Measurements from ENCODE around the gene JMJD4.
A peak's percentile ranks its signal among the peaks of the same experiment; 100 is the strongest.

JMJD4 gene, protein sequence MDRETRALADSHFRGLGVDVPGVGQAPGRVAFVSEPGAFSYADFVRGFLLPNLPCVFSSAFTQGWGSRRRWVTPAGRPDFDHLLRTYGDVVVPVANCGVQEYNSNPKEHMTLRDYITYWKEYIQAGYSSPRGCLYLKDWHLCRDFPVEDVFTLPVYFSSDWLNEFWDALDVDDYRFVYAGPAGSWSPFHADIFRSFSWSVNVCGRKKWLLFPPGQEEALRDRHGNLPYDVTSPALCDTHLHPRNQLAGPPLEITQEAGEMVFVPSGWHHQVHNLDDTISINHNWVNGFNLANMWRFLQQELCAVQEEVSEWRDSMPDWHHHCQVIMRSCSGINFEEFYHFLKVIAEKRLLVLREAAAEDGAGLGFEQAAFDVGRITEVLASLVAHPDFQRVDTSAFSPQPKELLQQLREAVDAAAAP

DNA sequence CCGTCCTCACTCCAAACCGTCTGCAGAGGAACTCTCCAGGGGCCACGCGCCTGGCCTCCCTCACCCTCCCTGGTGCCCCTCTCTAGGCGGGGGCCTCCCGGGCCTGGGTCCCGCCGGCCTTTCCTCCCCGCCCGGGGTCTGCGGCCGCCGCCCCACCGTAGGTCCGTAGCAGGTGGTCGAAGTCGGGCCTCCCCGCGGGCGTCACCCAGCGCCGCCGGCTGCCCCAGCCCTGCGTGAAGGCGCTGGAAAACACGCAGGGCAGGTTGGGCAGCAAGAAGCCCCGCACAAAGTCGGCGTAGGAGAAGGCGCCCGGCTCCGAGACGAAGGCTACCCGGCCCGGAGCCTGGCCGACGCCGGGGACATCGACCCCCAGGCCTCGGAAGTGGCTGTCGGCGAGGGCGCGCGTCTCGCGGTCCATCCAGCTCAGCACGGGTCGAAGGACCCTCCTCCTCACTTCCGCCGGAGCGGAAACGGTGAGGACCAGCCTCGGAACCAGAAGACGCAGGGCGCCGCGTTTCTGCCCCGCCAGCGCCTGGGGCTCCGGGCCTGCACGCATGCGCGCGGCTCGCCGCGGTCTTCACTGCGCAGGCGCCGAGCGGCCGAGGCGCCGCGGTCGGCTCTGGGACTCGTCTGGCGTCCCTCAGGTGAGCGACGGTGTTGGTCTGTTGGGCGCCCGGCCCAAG, at the start of gene JMJD4, which contains the start of gene SNAP47:
Gene JMJD4 (minus strand): TSS at position 447 of the 683 bp plus-strand sequence. CDS start 29 bp downstream, at position 418.
Gene SNAP47 (plus strand): TSS at position 580 of the 683 bp plus-strand sequence. CDS start 12,302 bp downstream, outside the sequence.
- peak in 1 of 2 experiments; percentile 7 for DNase-seq

DNA sequence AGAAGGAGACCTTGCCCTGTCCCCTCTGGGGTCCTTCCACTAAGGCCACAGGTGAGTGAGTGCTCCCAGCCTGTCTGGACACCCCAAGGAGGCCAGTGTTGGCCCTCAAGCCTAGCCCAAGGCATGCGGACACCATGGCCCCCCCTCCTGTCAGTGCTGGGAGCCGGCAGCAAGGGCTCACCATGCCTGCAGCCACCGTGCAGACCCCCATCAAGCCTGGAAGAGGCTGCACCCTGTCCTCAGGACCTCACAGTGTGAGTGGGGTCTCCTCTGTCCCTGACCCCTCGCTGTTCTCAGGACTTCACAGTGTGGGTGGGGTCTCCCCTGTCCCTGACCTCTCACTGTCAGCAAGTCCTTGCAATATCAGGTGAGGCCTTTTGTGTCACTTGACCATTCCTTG, 47.1 kb upstream of the JMJD4 start:
- no peak for DNase-seq

DNA sequence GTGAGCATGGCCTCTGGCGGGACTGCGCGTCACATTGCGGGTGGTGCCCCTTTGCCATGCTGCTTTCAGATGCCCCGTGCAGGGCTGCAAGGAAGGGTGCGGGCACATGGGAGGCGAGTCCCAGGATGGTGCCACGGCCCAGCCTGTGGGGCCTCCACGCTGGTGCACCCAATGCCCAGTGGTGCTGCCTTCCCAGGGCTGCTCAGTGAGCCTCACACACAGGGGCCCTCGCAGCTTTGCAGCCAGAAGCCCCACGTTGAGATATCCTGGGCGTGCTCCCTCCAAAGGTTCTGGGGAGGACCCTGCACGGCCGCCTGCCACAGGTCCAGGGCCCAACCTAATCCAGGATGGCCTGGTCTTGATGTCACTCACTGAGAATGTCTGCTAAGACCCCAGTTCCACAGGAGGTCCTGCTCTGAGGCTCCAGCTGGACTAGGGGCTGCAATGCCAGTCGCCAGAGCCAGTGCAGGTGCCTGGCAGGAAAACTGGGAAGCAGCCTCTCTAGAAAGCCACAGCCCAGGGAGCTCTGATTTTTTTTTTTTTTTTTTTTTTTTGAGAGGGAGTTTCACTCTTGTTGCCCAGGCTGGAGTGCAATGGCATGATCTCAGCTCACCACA, 46.3 kb upstream of the JMJD4 start:
- no peak for DNase-seq

DNA sequence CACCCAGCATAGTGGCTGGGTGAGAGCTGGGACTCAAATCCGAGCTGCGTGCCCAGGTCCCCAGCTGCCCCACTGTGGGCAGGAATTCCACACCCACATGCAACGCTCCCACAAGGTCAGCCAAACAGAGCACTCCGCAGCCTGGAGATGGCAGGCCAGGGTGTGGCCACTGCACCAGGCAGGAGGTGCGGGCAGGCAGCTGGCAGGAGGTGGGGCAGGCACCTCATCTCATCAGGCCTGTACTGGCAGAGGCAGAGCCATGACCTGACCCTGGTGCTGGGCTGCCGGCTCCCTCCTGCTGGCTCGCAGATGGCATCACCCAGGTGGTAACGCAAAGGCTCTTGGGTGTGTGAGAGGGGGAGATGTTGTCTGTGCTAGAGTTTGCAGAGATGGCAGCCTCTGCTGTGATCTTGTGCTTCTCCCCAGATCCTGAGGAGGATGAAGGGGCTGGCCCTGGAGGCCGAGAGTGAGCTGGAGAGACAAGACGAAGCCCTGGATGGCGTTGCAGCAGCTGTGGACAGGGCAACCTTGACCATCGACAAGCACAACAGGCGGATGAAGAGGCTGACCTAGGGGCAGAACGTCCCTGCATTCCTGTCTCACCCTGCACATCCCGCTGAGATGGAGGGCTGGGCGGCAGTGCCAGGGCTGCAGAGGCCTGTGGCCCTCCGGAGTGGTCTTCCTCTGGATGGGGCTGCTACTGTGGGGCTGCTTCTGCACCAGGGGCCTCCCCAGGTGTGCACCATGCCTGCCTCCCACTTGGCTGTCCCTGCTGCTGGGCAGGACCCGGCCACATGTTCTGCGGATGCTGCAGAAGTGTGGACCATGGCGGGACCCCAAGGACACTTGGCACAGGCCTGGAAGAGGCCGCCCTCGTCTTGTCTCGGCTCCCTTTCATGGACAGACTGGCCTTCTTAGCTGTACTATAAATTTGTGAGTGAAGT, 45.3 kb upstream of the JMJD4 start:
- no peak for DNase-seq

DNA sequence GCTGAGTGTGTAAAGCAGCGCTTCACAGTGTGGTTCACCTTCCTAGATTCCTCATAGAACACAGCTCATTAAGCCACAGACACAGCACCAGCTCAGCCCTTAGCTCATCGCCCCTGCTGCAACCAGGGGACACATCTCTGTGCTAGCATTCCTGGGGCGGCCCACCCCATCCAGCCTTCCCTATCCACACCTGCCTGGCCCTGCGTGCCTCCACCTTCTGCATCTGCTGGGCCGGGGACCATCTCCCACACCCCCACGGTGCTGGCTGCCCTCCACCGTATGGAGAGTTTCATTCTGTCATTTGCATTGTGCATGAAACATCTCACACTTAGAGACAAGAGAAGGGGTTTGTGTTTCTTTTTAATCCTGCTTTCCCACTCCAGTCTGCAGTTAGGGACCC, 44.6 kb upstream of the JMJD4 start:
- no peak for DNase-seq

DNA sequence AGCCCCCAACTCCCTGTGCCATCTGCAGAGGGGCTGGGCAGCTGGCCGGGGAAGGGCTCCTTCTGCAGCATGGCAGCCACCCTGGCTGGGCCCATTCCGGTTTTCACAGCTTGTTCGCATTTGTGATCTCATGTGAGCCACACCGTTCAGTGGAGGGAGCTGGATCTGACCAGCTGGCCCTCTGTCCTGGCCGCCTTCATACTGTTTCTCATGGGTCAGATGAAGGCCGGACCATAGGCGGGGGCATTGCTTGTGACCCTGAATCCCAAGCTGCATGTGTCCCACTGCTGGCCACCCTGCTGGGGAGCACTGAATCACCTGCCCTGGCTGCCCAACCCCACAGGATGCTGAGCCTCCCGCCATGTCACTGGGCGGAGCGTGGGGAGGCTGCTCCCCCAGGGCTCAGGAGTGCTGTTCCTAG, 43.9 kb upstream of the JMJD4 start:
- DNase-seq: no peak

DNA sequence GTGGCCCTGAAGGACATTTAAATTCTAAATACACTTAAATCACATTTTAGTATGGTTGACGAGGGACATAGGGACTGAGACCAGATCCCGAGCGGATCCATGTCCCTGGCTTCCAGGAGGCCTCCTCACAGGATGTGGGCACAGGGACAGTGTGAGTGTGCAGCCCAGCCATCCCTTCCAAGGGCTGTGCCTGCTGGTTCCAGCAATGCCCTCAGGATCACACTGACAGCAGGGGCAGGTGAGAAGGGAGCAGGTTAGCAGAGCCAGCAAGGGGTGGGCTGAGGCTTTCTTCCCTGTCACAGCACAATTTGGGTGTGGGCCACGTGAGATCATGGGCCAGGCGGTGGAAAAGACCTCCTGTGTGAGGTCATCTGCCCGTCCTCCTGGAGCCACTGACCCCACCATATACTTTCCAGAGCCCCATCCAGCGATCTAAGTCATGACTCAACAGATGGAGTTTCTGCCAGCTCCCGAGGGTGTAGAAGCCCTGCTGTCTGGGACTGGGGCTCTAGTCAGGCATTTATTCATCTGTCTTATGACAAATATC, 43.4 kb upstream of the JMJD4 start:
- no peak for DNase-seq

DNA sequence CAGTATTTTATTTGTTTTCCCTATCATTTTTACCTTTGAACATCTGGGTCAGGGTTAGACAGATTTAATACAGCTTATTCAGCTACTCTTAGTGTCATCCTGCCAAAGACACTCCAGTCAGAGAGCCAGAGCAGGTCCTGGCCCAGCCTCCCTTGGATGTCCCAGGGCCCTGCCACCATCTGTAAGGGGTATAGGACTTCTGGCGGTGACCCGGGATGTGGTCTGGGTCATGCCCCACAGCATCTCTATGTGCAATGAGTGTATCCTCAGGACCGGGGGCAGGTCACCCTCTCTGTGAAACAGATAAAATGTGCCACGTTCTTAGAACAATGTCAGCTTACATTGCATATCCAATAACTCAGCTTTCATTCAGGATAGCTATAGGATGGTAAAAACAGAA, 42.5 kb upstream of the JMJD4 start:
- no peak for DNase-seq

DNA sequence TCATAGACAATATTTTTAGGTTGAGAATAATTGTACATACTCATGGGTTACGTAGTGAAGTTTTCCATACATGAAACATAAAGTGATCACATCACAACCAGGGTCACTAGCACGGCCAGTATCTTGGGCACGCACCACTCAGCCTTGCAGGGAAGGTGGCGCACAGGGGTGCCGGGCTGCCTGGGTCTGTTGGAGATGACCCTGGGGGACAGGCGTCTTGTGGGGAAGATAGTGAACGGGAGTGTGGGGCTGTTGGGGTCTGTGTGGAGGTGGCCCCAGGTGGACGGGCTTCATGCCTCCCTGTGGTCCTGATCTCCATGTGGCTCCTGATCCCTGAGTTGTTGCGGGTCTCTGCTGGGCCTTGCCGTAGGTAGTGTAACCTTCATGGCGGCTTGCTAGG, 42.1 kb upstream of the JMJD4 start:
- DNase-seq: no peak

DNA sequence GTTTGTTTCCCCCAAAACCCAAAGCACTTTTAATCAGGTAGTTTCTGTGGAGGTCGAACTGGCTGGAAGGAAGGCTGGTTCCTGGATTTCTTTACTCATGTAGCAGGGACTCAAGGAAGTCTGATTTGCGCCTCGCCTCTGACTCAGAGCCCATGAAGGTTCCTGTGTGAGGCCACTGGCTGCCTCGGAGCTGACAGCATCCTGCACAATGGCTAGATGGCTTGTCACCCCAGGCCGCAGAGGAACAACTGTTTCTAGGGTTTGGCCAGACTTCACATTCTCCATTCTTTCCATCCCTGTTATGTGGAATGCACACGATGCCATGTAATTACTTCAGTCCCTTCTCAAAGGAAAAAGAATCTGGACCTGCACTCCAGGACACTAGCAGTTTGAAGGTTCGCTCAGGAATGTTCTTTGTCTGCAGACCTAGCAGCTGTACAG, 41.2 kb upstream of the JMJD4 start:
- DNase-seq: no peak

DNA sequence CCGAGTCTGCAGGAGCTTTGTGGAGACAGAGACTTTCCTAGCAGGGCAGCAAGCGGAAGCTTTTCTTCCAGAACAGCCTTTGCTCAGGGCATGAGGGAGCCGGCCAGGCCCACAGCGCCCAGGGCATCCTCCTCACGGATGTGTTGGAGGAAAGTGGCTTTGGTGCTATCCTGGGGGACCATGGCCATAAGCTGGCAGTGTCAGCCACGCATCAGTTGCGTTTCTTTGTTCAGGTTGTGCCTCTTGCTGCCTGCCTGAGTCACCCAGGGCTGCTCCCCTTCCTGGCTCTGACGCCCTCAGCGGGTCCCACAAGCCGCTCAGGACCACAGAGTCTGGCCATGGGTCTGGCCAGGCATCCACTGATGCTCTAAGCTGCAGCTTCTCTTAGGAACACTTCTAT, 40.7 kb upstream of the JMJD4 start:
- DNase-seq: no peak

DNA sequence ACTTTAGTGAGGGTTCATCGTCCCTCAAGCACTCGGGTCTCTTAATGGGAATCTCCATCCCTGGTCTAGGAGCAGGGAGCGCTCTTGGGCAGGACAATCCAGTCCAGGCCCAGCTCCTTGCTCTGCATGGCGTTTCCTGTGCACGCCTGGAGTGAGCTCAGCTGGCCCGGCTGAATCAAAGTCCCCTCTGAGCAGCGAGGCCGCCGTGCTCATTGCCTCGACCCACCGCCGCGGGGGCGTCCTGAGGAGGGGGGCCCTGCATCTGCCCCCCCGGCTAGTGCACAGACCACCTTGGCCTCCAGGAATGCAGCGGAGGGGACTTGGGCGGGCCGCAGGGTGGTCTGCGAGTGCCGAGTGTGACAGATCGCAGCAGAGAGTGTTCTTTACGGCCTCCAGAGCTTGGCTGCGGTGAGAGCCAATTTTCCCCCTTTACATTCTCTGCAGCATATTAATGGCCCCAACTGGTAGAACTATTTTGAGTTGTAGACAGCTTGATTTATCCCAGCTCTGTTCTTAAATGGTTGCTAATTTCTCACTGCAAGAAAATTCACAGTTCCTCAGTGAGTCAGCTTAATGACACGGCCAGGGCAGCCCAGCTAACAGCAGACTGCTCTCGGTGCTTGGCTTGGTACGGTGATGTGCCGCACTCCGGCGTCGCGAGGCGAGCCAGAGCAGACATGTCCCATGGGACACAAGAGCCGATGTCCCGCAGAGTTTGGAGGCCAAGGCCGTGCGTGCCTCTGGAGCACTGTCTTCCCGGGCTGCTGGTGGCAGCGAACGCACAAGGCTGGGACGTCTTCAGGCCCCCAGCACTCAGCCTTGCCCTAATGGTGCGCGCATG, 39.9 kb upstream of the JMJD4 start:
- DNase-seq: no peak

DNA sequence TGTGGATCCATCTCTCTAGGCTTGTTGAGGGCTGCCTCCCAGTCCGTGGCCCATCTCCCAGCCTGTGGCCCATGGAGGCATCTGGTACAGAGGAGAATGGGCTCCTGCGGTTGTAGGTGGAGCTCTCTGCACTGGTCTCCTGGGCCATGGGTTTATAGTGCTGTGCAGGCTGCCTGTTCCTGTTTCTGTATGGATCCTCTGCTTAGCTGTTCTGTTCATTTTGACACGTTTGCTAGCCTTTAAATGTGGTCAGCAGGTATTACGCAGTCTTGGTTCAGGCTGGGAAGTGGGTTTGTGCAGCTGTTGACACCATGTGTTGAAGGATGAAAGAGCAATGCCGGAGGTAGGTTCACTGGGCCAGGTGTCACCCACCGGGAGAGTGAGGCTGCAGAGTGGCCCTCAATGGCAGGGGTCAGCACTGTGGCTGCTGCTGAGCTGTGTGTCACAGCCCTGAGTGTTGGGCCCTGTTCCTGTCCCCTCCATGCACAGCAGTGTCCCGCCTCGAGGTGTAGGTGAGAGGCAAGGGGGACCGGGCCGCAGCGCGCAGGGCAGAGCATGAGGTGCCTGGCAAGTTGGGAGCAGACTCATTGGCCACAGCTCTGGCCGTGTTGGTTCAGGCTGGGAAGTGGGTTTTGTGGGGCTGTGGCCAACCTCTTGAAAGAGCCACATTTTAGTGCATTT, 39.1 kb upstream of the JMJD4 start:
- DNase-seq: no peak

DNA sequence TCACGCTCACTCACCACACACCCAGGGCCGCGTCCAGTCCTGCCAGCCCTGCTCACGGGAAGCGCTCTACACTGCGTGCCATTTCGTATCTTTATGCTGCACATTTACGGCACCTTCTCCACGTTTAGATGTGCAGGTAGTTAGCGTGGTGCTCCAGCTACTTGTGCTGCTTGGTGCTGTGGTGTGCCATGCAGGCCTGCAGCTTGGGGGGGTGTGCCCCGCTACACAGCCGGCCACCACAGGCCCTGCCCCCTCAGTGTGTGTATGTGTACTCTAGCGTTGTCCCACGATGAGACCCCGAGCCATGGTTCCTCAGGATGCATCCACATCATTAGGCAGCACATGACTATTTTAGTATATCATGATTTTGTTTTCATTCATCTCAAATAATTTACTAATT, 38.5 kb upstream of the JMJD4 start:
- DNase-seq: no peak

DNA sequence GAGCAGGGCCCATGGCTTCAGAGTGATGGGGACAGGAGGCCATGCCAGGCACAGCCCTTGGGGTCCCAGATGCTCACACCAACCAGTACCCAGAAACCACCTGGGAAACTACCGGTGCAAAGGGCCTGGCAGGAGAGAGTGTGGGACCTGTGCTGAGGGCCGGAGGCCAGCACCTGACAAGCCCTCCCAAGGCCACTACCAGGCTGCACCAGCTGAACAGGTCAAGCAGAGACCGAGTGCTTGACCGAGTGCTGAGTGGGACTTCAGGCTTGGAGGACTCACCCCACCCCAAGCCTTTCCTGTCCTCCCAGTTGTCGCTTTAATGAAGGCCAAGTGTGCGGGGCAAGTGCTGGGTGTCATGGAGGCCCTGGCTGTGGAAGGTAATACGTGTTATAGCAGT, 36.7 kb upstream of the JMJD4 start:
- DNase-seq: no peak

DNA sequence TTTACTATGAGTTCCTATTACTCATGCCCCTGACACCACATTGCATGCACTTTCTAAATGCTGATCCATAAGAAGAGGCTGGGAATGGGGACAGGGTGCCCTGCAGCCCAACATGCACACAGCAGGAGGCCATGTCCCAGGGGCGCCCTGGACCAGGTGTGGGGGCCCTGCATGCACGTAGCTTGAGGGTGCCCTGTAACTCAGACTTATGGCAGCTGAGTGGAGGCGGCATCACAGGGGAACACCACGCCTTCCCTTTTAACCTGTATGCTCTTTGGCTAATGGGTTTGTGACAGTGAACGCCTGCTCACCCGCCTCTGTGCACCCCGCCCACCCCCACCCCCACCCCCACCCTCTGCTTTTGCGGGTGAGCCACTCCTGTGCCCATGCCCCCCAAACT, 36.2 kb upstream of the JMJD4 start:
- no peak for DNase-seq

DNA sequence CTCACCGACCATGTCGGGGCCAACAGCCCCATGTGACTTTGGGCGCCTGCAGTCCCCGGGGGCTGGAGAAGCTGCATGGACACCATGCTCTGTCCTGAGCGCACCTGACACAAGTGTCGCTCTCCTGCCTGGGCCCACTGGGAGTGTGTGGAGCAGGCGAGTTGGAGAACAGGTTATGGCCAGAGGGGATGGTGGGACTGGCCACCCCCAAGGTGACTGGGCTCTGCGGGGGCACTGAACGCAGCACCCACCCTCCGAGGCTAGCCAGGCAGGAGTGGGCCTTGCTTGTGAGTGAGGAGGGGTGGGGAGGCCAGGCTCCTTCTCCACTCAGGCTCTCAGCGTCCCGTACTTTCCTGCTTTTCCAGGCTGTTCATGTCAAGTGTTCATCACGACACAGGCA, 35.7 kb upstream of the JMJD4 start:
- DNase-seq: no peak

DNA sequence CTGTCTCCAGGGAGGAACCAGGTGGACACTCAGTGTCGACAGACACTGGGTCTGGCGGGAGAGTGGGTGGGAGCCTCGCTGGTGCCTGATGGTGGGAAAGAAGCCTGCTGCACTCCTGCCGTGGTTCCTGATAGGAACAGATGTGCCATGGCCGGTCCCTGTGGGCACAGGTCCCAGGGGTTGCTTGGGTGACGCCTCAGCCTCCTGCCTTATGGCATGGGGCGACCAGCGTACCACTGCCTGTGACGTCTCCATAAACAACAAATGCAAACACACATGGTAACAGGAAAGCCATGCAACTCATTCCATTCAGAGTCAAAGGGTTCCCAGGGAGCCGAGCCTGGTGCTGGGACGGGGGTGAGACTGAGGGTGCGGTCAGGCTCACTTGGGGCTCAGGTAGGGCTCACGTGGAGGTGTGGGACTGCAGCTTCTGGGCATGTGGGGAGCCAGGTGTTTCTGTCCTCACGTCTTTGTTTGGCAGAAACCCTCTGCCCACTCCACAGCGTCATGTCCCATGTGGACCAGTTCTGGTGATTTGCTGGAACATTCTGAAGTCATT, 34.9 kb upstream of the JMJD4 start:
- no peak for DNase-seq

DNA sequence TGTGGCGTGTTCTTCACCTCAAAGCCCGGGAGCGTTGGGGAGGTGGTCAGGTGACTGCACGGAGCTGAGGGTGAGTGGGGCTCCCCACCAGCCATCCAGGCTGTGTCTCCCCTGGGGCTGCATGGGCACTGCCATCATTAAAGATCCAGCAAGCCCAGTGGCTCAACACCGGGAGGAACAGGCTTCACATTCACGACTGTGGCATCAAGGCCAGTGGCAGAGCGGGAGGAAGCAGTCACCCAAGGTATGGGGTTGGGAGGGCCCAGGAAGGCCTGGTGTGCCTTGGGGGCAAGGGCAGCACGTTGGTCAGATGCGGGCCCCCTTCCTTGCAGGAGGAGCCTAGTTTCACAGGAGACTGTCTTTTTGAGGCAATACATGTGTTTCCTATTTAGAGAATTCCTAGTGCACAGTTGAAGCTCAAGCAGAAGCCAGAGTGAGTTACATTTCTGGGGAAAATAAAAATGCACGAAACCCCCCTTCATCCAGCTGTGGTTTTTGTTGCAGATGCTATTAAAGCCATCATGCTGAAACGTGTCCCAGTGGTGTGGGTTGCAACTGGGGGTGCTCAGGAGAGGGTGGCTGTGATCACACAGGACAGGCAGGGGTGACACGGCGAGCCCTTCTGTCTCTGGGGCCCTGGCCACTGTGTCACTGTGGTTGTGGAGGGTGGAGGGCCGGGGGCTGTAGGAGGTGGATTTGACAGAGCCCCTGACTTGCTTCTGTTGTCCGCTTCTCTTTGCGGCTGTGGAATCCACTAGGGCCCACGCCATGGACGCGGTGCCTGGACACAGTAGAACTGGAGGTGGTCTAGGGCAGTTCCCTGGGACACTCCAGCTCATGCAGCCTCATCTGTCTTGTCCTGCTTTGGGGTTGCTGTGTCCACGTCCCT, 34.2 kb upstream of the JMJD4 start:
- DNase-seq: no peak
